Ovary (tissue), 3 donors: ENCODE data around the gene FAM149B1.

Experiments
- CTCF ChIP-seq, 3 donors: fragments of 450-650 bp in 2 of 3; fragments of 200-600 bp in 1 of 3; IDR thresholded peaks; one replicate each; pipeline versions ENCODE4 v1.5.1 to v1.8.0; 2016 to 2022; ENCODE audit warnings: antibody characterized with exemption in 3 of 3, mild to moderate bottlenecking in 1 of 3
- POLR2A ChIP-seq: fragments of 450-650 bp; IDR thresholded peaks from one replicate; pipeline ENCODE4 v1.6.1; 2017; ENCODE audit warnings: antibody characterized with exemption, mild to moderate bottlenecking, moderate library complexity
- donor health status: DM: no; HTN: no; CAD: no.

GRCh38 chr10:73152009-73152408 lies 15.9 kb upstream of the FAM149B1 start:
- no peak for TF ChIP-seq CTCF (IDR thresholded peaks at IDR 0.05)
- no peak for TF ChIP-seq POLR2A
